COLO668 (cell line): ENCODE measurements around the gene ID3.

Source experiments
- DNase-seq: peaks from one replicate; lab custom pipeline; 2025; ENCODE audit not compliant: unreplicated experiment; lab: John Stamatoyannopoulos, UW

ID3 gene

DNA sequence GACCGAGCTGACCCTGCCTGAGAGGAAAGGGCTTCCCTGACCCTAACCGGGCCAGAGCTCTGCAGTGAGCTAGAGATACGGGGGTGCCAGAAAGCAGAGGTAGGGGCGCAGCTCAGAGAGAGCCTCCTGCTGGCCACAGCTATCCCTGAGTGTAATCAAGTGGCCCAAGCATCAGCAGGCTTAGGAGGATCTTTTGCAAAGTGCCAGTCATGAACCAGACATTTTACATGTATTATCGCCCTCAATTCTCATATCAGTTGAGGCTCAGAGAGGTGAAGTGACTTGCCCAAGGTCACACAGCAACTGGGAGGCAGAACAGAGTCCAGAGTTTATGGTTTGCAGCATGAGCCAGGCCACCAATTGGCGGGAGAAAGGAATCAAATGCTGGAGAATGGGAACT, 7.0 kb upstream of the ID3 start:
- no peak for DNase-seq

GRCh38 chr1:23565776-23566175, 6.5 kb upstream of the ID3 start:
- no peak for DNase-seq

- DNase-seq = no peak
Observed at GRCh38 chr1:23564529-23565122, 5.3 kb upstream of the ID3 start.

- no peak for DNase-seq
Observed at GRCh38 chr1:23563755-23564374, 4.6 kb upstream of the ID3 start.

- no peak for DNase-seq
Observed at GRCh38 chr1:23563003-23563402, 3.7 kb upstream of the ID3 start.

- peak; percentile 98 for DNase-seq
Observed at GRCh38 chr1:23562137-23562876, 3.0 kb upstream of the ID3 start.

- DNase-seq = no peak
Observed at GRCh38 chr1:23561813-23562100, 2.5 kb upstream of the ID3 start.

DNA sequence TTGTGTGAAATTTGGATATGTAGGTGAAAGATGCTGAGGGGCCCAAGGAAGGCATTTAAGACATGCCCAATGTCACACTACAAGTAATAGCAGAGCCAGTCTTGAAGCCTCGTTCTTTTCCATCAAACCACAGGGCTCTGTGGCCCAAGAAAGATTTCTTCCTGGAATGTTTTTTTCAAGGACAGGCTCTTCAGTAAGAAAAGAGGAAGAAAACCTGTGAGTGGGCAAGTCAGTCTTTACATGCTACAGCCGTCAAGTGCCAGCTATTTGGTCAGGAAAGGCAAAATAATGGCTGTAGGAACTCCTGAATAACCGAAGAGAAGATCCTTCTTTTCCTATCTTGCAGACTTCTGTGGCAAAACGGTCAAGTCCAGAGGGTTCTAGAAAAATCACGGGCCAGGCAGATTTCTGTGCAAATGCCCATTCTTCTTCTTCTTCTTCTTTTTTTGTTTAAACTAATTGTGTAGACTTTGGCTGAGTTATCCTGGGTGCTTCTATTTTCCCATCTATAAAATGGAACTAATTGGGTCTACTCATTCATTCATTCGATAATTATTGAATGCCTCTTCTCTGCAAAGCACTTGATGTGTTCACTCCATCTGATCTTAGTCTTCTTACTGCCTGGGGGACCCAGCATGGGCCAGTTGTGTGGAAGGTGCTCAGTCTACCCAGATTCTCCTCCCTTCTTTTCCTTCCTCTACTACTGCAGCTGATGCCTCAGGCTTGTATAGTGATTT, 1.9 kb upstream of the ID3 start:
- DNase-seq = no peak

DNA sequence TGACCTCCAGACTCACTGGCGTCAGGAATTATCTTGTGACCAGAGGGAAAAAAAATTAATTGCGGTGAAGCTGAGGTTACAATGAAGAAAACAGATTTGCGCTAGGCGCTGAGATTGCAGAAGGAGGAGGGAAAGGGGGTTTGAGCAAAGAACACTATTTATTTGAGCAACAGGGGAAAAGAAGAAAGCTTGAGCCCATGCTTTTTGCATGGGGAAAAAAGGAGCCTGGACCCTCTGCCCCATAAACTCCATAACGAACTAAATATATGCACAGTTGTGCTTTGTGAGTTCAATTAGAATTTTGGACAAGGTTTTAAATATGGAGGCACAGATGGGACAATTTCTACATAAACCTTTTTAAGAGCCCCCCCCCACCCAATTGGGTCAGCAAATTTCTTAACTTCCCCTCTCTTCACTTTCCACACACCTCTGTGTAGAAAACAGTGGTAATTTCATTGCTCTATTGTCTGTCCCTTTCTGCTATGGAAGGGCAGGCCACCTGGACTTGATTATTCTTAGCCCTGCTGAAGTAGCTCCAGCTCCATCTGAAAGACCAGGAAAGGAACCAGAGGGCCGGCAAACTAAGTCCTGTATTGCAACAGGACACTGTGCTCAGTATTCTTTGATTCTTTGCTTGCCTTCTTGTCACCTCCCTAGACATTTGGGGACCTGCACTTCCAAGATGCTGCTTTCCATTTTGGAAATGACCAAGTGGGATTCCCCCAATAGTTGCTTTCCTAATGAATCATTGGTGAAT, 862 bp upstream of the ID3 start:
- DNase-seq = no peak

- DNase-seq = no peak
Observed at GRCh38 chr1:23558872-23559135, 497 bp downstream of the ID3 start.

- DNase-seq = peak; percentile 66
Observed at GRCh38 chr1:23558140-23558871, 995 bp downstream of the ID3 start.

- no peak for DNase-seq
Observed at GRCh38 chr1:23557471-23558124, 1.7 kb downstream of the ID3 start.

GRCh38 chr1:23556635-23557470, 2.4 kb downstream of the ID3 start:
- no peak for DNase-seq

- no peak for DNase-seq
Observed at GRCh38 chr1:23555986-23556634, 3.2 kb downstream of the ID3 start.

DNA sequence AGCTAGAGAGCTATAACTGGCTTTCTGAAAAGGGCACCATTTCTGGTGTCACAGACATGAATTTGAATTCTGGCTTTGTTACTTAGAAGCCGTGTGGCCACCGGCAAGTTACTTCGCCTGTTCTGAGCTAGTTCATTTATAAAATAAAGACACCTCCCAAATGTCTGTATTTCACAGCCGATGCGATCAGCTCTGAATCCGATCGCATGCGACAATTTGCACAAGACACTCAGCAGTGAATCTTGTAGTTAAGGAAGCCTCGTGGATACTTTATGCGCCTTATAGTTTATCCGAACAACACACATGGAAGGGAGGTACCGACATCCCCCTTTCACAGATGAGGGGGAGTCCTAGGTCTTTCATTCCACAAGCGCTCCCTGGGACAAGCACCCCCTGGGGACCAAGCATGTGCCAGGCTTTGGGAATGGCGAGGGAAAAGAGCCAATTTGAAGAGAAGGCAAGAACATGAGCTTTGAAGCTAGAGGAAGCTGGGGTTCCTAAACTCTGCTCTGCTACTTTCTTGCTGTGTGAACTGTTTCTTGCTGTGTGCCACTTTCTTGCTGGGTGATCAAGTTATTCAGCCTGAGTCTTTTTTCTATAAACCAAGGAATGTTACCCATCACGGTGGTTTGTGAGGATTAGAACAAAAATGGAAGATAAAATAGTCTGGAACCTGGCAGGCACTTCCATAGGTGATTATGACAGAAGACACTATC, 3.9 kb downstream of the ID3 start:
- DNase-seq = no peak

GRCh38 chr1:23554481-23555269, 4.6 kb downstream of the ID3 start:
- peak; percentile 99 for DNase-seq

GRCh38 chr1:23554127-23554480, 5.2 kb downstream of the ID3 start:
- no peak for DNase-seq
